H1 (cell line): ENCODE measurements around the gene WDR27. TPM values are rescaled to one million over a fixed set of nuclear protein-coding genes. Genes with fewer than 3 reads are reported as not detected.
"Not testable (repeated sequence)": the region's sequence is repeated elsewhere in the genome, so short reads cannot be mapped to it uniquely, and the experiment has no call there.

Experiments used
- CTCF ChIA-PET: fragments of 300-600 bp; sonication (Branson Sonifier 250); formaldehyde crosslinking; loops from one replicate; lab custom pipeline; 2021; ENCODE audit not compliant: partially characterized antibody; lab: Charles Lee
- POLR2A ChIA-PET: fragments of 300-600 bp; sonication (Branson Sonifier 250); formaldehyde crosslinking; loops from one replicate; lab custom pipeline; 2021; ENCODE audit warnings: inconsistent platforms; ENCODE audit not compliant: partially characterized antibody; lab: Charles Lee
- DNase-seq, 2 experiments: peaks; one replicate each; pipeline versions ENCODE4 v3.0.0 to v3.0.0-alpha.2; 2010 to 2022; ENCODE audit warnings: low spot score in 2 of 2, low read depth in 1 of 2, mixed read lengths in 1 of 2
- FAIRE-seq: peaks from 2 replicates; lab custom pipeline; 2011; peaks lifted over from hg19 to GRCh38; lab: Jason Lieb, UNC
- H2AFZ ChIP-seq: 2 replicates; pipeline ENCODE4 v1.8.1; 2012; ENCODE audit warnings: low read length, inconsistent platforms
- H2AK5ac ChIP-seq: 2 replicates; pipeline ENCODE4 v1.6.1; 2013; ENCODE audit warnings: low read depth, low read length
- H2BK120ac ChIP-seq: replicated peaks from 2 replicates; pipeline ENCODE3; 2013; ENCODE audit warnings: low read depth, low read length, inconsistent platforms
- H2BK12ac ChIP-seq: 2 replicates; pipeline ENCODE4 v1.6.1; 2013; ENCODE audit warnings: low read depth, low read length
- H2BK15ac ChIP-seq: 2 replicates; pipeline ENCODE4 v1.6.1; 2013; ENCODE audit warnings: low read length
- H2BK20ac ChIP-seq: 2 replicates; pipeline ENCODE4 v1.6.1; 2013; ENCODE audit warnings: low read length
- H2BK5ac ChIP-seq: 2 replicates; pipeline ENCODE4 v1.6.1; 2013; ENCODE audit warnings: low read depth, low read length
- H3K14ac ChIP-seq: 2 replicates; pipeline ENCODE4 v1.6.1; 2013; ENCODE audit warnings: inconsistent platforms; ENCODE audit not compliant: insufficient read length
- H3K18ac ChIP-seq: 2 replicates; pipeline ENCODE4 v1.6.1; 2013; ENCODE audit warnings: low read length; ENCODE audit errors: extremely low read depth
- H3K23ac ChIP-seq: 2 replicates; pipeline ENCODE4 v1.6.1; 2013; ENCODE audit warnings: inconsistent platforms; ENCODE audit not compliant: insufficient read length
- H3K23me2 ChIP-seq: 2 replicates; pipeline ENCODE4 v1.6.1; 2013; ENCODE audit warnings: low read depth, low read length
- H3K27ac ChIP-seq: 2 replicates; pipeline ENCODE4 v1.6.1; 2011; ENCODE audit warnings: low read depth, low read length, inconsistent platforms
- H3K27me3 ChIP-seq, 4 experiments: replicated peaks in 1 of 4; 1 replicate in 1 of 4; 2 replicates in 3 of 4; pipeline versions ENCODE4 v1.6.1 to v1.8.1; 2011 to 2013; ENCODE audit warnings: low read length in 3 of 4, mild to moderate bottlenecking in 3 of 4, inconsistent platforms in 2 of 4, mixed read lengths in 2 of 4, moderate library complexity in 1 of 4; ENCODE audit not compliant: control insufficient read depth in 3 of 4, insufficient read depth in 3 of 4; ENCODE audit errors: extremely low read depth in 1 of 4
- H3K36me3 ChIP-seq, 4 experiments: 2 replicates each; pipeline versions ENCODE4 v1.6.1 to v1.8.1; 2011 to 2013; ENCODE audit warnings: mild to moderate bottlenecking in 4 of 4, low read length in 3 of 4, moderate library complexity in 2 of 4, control low read depth in 1 of 4, inconsistent platforms in 1 of 4; ENCODE audit not compliant: insufficient read depth in 4 of 4, control insufficient read depth in 2 of 4
- H3K4ac ChIP-seq: replicated peaks from 2 replicates; pipeline ENCODE3; 2013; ENCODE audit warnings: low read length, low read depth, mixed read lengths, inconsistent platforms; ENCODE audit not compliant: insufficient read length
- H3K4me1 ChIP-seq, 4 experiments: replicated peaks in 1 of 4; 1 replicate in 1 of 4; 2 replicates in 3 of 4; pipeline versions ENCODE4 v1.6.1 to v1.8.1; 2011 to 2013; ENCODE audit warnings: low read length in 3 of 4, inconsistent platforms in 2 of 4, mixed read lengths in 1 of 4; ENCODE audit not compliant: insufficient read depth in 4 of 4, control insufficient read depth in 3 of 4
- H3K4me2 ChIP-seq, 2 experiments: 2 replicates each; pipeline versions ENCODE4 v1.6.1 to v1.8.1; 2011 to 2013; ENCODE audit warnings: low read depth in 2 of 2, low read length in 2 of 2, control low read depth in 1 of 2, inconsistent platforms in 1 of 2, mild to moderate bottlenecking in 1 of 2; ENCODE audit not compliant: insufficient read depth in 1 of 2
- H3K4me3 ChIP-seq, 4 experiments: fragments of 200-600, 300-600 bp in 1 of 4; sonication (generic), shearing (Covaris generic), sonication (Bioruptor Twin) in 1 of 4; 2 replicates each; pipeline versions ENCODE4 v1.5.1 to v1.8.1; 2011 to 2016; ENCODE audit warnings: low read length in 4 of 4, low read depth in 3 of 4, control low read depth in 2 of 4, inconsistent platforms in 2 of 4, mild to moderate bottlenecking in 2 of 4, mixed read lengths in 1 of 4, moderate library complexity in 1 of 4; ENCODE audit not compliant: insufficient read depth in 2 of 4; ENCODE audit errors: extremely low read depth in 1 of 4
- H3K56ac ChIP-seq: replicated peaks from 2 replicates; pipeline ENCODE3; 2013; ENCODE audit warnings: low read depth, mild to moderate bottlenecking, mixed read lengths, low read length, inconsistent platforms; ENCODE audit not compliant: insufficient read length
- H3K79me1 ChIP-seq: 2 replicates; pipeline ENCODE4 v1.6.1; 2013; ENCODE audit warnings: low read depth, low read length, control low read depth
- H3K79me2 ChIP-seq, 2 experiments: 2 replicates each; pipeline versions ENCODE4 v1.6.1 to v1.8.1; 2012 to 2013; ENCODE audit warnings: low read length in 2 of 2, mild to moderate bottlenecking in 2 of 2, inconsistent platforms in 1 of 2; ENCODE audit not compliant: insufficient read depth in 2 of 2, control insufficient read depth in 1 of 2
- H3K9ac ChIP-seq, 4 experiments: replicated peaks in 1 of 4; 1 replicate in 1 of 4; 2 replicates in 3 of 4; pipeline versions ENCODE4 v1.6.1 to v1.8.1; 2011 to 2013; ENCODE audit warnings: low read depth in 3 of 4, low read length in 3 of 4, control low read depth in 2 of 4, mild to moderate bottlenecking in 2 of 4, moderate library complexity in 2 of 4, inconsistent platforms in 1 of 4; ENCODE audit errors: extremely low read depth in 1 of 4
- H3K9me3 ChIP-seq, 2 experiments: 2 replicates each; pipeline versions ENCODE4 v1.6.1 to v1.8.1; 2012 to 2013; ENCODE audit warnings: mild to moderate bottlenecking in 2 of 2, moderate library complexity in 2 of 2, control low read depth in 1 of 2, inconsistent platforms in 1 of 2, low read depth in 1 of 2, low read length in 1 of 2, mixed read lengths in 1 of 2; ENCODE audit not compliant: insufficient read depth in 2 of 2
- H4K20me1 ChIP-seq, 2 experiments: replicated peaks in 1 of 2; 2 replicates each; pipeline versions ENCODE3 to v1.8.1; 2011 to 2013; ENCODE audit warnings: inconsistent platforms in 2 of 2, low read length in 2 of 2, mild to moderate bottlenecking in 1 of 2; ENCODE audit not compliant: insufficient read depth in 2 of 2, control insufficient read depth in 1 of 2
- H4K5ac ChIP-seq: 2 replicates; pipeline ENCODE4 v1.6.1; 2013; ENCODE audit warnings: low read length, low read depth, mixed read lengths, inconsistent platforms; ENCODE audit not compliant: insufficient read length
- H4K8ac ChIP-seq: 2 replicates; pipeline ENCODE4 v1.8.0; 2013; ENCODE audit warnings: mild to moderate bottlenecking, moderate library complexity, low read length, inconsistent platforms; ENCODE audit not compliant: insufficient read depth; ENCODE audit errors: extremely low read depth
- H4K91ac ChIP-seq: replicated peaks from 2 replicates; pipeline ENCODE3; 2013; ENCODE audit warnings: low read length, mixed read lengths, inconsistent platforms; ENCODE audit not compliant: insufficient read length
- WGBS, 2 experiments: shearing (Covaris generic) in 1 of 2; methylation state at CpG; one replicate each; pipeline versions ENCODE4 v1.1.6 to v1.1.7; 2013 to 2015; ENCODE audit warnings: low lambda C conversion rate in 2 of 2, mixed read lengths in 2 of 2, inconsistent platforms in 1 of 2, low coverage in 1 of 2, missing lambda C conversion rate in 1 of 2; ENCODE audit not compliant: insufficient replicate concordance in 2 of 2, insufficient coverage in 1 of 2, insufficient read length in 1 of 2; ENCODE audit errors: extremely low coverage in 1 of 2, missing lambda C conversion rate in 1 of 2; 5-methylcytosine and 5-hydroxymethylcytosine counted together
- polyA plus RNA-seq, 7 experiments: library from polyadenylated mRNA; depleted of rRNA in 3 of 7; stranded (reverse) in 5 of 7; unstranded in 2 of 7; fragments of >200 nt in 5 of 7; fragments of 200-250 nt in 2 of 7; gene quantifications; 1 replicate in 5 of 7; 2 replicates in 1 of 7; 4 replicates in 1 of 7; pipeline versions ENCODE4 v1.2.1 to v1.2.3, GENCODE V29; 2011 to 2013; ENCODE audit warnings: missing spikeins in 2 of 7, mixed read lengths in 2 of 7
- total RNA-seq: library from RNA; stranded (reverse); fragmentation: NEBNext Ultra II Directional; extraction: Animal tissue kit (Norgen Biotek cat#: 25700); gene quantifications from 2 replicates; pipeline ENCODE4 v1.2.1, GENCODE V29; 2021

WDR27 gene
- total and polyA plus RNA-seq, 2 of the 8 experiments (the other 6 are each of a cell fraction or from before 2014, with no cell fraction given) = 53.6 to 68.6 TPM

DNA sequence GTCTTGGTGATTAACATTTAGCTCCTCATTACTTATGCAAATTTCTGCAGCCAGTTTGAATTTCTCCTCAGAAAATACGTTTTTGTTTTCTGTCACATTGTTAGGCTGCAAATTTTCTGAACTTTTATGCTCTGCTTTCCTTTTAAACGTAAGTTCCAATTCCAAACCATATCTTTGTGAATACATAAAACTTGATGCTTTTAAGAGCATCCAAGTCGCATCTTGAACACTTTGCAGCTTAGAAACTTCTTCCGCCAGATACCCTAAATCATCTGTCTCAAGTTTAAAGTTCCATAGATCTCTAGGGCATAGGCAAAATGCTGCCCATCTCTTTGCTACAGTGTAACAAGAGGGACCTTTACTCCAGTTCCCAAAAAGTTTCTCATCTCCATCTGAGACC, 234.1 kb downstream of the WDR27 start:
- H4K20me1 ChIP-seq, H4K5ac ChIP-seq, H3K79me1 ChIP-seq, H2BK15ac ChIP-seq, H3K27me3 ChIP-seq, H2BK12ac ChIP-seq, H2AFZ ChIP-seq, H3K27ac ChIP-seq, H3K79me2 ChIP-seq, H3K4ac ChIP-seq, H3K36me3 ChIP-seq, H3K23me2 ChIP-seq, H3K4me3 ChIP-seq, CTCF ChIA-PET, H3K9ac ChIP-seq, DNase-seq, H3K56ac ChIP-seq, H2BK5ac ChIP-seq, H2AK5ac ChIP-seq, H2BK20ac ChIP-seq, H2BK120ac ChIP-seq, H3K14ac ChIP-seq, FAIRE-seq, H4K91ac ChIP-seq, H3K4me2 ChIP-seq, H3K18ac ChIP-seq, POLR2A ChIA-PET, H4K8ac ChIP-seq, H3K4me1 ChIP-seq, H3K23ac ChIP-seq: not testable (repeated sequence)
- WGBS, 2 experiments = 90% methylated on average over 4 of the region's 4 CpGs; no CpG with 5 or more reads in 1 of the 2 experiments
- H3K9me3 ChIP-seq = peaks cover 19 to 21% of the 10 kb centered on the region in 2 experiments

DNA sequence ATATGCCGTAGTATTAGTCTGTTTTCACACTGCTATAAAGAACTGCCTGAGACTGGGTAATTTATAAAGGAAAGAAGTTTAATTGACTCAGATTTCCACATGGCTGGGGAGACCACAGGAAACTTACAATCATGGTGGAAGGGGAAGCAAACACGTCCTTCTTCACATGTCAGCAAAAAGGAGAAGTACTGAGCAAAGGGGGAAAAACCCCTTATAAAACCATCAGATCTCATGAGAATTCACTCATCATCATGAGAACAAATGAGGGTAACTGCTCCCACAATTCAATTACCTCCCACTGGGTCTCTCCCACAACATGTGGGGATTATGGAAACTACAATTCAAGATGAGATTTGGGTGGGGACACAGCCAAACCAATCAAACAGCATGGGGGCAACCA, 235.6 kb downstream of the WDR27 start:
- not testable (repeated sequence) for H3K18ac ChIP-seq, DNase-seq
- WGBS, 2 experiments = 100% methylated on average over 2 of the region's 2 CpGs; no CpG with 5 or more reads in 1 of the 2 experiments

More for the DNA sequence above, 235.6 kb downstream of the WDR27 start:
- H3K27me3 ChIP-seq, CTCF ChIA-PET, H3K4me2 ChIP-seq, H3K4me1 ChIP-seq, H4K8ac ChIP-seq, H3K56ac ChIP-seq, H3K23ac ChIP-seq, H2BK20ac ChIP-seq, H4K20me1 ChIP-seq, H3K23me2 ChIP-seq, H4K5ac ChIP-seq, H3K9ac ChIP-seq, H3K14ac ChIP-seq, FAIRE-seq, H3K36me3 ChIP-seq, H2BK15ac ChIP-seq, H4K91ac ChIP-seq, H2AK5ac ChIP-seq, H3K4ac ChIP-seq, POLR2A ChIA-PET, H2BK12ac ChIP-seq, H2BK5ac ChIP-seq, H3K79me1 ChIP-seq, H2BK120ac ChIP-seq, H3K27ac ChIP-seq, H3K4me3 ChIP-seq, H3K79me2 ChIP-seq, H2AFZ ChIP-seq: not testable (repeated sequence)
- H3K9me3 ChIP-seq = peaks cover 19 to 21% of the 10 kb centered on the region in 2 experiments
